ENCODE results near the gene LCA5.
"Not testable (repeated sequence)": the region's sequence is repeated elsewhere in the genome, so short reads cannot be mapped to it uniquely, and the experiment has no call there.

LCA5 gene

GRCh38 chr6:79543411-79543810 is 6.2 kb upstream of the LCA5 start:
- ChIA-PET POLR2A (ENCODE audit: low non-redundant PET) (no interaction called here), CTCF (no interaction called here)
- no peak for DNase-seq (ENCODE audit: low spot score)
- no peak overlapping the region for H3K27ac ChIP-seq
- TF ChIP-seq CTCF (conservative IDR thresholded peaks at IDR 0.05; ENCODE audit: low read depth) = no peak

- ChIA-PET CTCF (no interaction called here), POLR2A (ENCODE audit: low non-redundant PET) (no interaction called here)
- H3K27ac ChIP-seq = no peak overlapping the region
- DNase-seq (ENCODE audit: low spot score) = peak; percentile 7
- no peak for TF ChIP-seq CTCF (conservative IDR thresholded peaks at IDR 0.05; ENCODE audit: low read depth)
These were observed 1.1 kb upstream of the LCA5 start for GRCh38 chr6:79538106-79538971.

DNA sequence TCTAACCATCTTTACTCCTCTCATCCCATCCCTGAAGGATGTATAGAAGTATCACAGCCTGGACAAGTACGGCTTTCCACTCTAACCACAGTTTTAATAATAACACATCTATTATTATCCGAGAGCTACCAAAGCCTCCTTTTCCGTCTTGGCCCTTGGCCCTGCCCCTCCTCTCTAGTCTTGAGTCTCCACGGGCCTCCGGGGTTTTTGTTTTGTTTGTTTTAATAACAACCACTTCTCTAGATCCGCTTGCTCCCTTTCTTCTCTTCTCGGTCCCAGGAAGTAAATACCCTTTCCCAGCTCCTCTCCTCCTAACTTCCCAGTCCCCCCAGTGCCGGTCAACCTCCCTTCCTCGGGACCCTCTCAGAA is 661 bp downstream of the LCA5 start:
- ChIA-PET CTCF (interaction anchor here (0.6 kb wide), 1 partner anchor 94 kb away, joined by 3 read pairs; the partner anchor contains the start of gene SH3BGRL2), POLR2A (ENCODE audit: low non-redundant PET) (no interaction called here)
- no peak for TF ChIP-seq CTCF (conservative IDR thresholded peaks at IDR 0.05; ENCODE audit: low read depth)
- DNase-seq (ENCODE audit: low spot score) = peak; percentile 19
- H3K27ac ChIP-seq = peak overlapping the region; percentile 76

DNA sequence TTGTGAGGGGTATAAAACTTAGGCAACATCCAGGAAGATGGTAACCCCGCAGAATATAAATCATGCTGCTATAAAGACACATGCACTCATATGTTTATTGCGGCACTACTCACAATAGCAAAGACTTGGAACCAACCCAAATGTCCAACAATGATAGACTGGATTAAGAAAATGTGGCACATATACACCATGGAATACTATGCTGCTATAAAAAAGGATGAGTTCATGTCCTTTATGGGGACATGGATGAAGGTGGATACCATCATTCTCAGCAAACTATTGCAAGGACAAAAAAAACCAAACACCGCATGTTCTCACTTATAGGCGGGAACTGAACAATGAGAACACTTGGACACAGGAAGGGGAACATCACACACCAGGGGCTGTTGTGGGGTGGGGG is 7.7 kb downstream of the LCA5 start:
- H3K27ac ChIP-seq; CTCF ChIA-PET; DNase-seq (ENCODE audit: low spot score); POLR2A ChIA-PET (ENCODE audit: low non-redundant PET): not testable (repeated sequence)

DNA sequence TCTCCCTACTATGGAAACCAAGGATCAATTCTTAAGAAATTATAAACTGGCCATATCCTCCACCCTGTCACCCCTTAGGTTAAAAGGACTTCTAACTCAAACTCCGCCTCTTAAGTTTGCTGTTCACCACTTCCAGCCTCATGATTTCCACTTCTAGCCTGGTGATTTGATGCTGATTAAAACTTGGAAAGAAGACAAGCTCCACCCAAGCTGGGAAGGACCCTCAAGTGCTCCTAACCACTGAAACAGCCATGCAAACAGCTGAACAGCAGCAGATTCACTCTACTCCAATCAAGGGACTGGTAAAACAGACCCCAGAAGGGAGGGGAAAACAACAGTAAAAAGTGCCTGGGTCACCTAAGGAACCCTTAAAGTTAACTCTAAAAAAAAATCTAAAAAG is 10.3 kb downstream of the LCA5 start:
- TF ChIP-seq CTCF (conservative IDR thresholded peaks at IDR 0.05; ENCODE audit: low read depth) = no peak
- CTCF ChIA-PET = no interaction called here
- POLR2A ChIA-PET (ENCODE audit: low non-redundant PET) = no interaction called here

DNA sequence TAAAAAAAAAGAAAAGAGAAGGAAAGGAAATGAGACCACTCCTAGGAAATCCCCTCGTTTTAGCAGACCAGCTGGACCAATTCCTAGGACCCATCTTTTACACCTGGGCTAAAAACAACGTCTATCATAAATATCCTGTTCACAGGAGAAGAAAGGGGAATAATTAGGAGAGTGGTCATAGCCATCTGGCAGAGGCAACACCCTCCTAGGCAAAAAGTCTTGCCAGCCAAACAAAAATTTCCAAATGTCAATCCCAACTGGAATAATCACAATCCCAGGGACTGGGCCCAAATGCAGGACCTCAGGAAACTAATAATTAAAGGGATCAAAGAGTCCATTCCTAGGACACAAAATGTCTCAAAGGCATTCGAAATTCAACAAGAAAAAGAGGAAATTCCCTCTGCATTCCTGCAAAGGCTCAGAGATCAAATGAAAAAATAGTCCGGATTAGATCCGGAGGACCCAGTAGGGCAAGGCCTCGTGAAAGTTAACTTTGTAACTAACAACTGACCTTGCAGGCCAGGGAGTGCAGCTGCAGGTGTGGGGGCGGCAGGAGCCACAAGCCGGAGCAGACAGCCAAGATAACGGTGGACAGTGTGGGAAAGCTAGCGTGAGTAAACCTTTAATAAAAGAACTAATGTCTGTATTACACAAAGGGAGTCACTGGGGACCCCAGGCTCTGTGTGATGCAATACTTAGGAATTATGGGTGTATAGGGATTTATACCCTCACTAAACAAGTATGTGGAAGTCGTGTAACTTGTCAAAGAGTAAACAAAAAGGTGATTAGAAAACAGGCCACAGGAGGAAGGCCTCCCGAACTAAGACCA is 11.7 kb downstream of the LCA5 start:
- POLR2A ChIA-PET (ENCODE audit: low non-redundant PET) = no interaction called here
- TF ChIP-seq CTCF (conservative IDR thresholded peaks at IDR 0.05; ENCODE audit: low read depth) = no peak
- H3K27ac ChIP-seq = no peak overlapping the region
- DNase-seq (ENCODE audit: low spot score) = no peak
- CTCF ChIA-PET = no interaction called here

More for the DNA sequence above, 10.3 kb downstream of the LCA5 start:
- no peak overlapping the region for H3K27ac ChIP-seq
- no peak for DNase-seq (ENCODE audit: low spot score)

DNA sequence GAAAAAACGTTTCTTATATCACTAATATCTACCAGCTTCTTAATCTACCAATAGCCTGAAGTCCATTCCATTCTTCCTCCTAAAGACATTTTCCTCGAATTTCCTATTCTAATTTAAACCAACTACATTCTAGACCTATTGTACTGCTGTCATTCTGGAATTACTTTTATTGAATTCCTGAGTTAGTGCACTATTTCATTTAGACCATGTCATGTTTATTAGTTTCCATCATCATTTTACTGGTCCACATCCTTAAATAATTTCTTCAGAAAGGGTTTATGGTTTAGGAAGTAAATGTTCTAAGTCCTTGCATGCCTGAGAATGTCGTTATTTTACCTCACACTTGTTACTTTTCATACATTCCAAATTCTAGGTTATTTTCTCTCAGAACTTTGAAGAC is 13.2 kb downstream of the LCA5 start:
- CTCF ChIA-PET = no interaction called here
- no peak overlapping the region for H3K27ac ChIP-seq
- DNase-seq (ENCODE audit: low spot score) = no peak
- POLR2A ChIA-PET (ENCODE audit: low non-redundant PET) = no interaction called here
- no peak for TF ChIP-seq CTCF (conservative IDR thresholded peaks at IDR 0.05; ENCODE audit: low read depth)
